MM.1S (cell line): ENCODE results near the gene RNASE1.

Experiments
- DNase-seq: peaks from one replicate; pipeline ENCODE4 v3.0.0-alpha.2; 2015
- H2AFZ ChIP-seq: fragments of 300-600 bp; sonication (generic); 2 replicates; pipeline ENCODE4 v1.6.0; 2016; ENCODE audit warnings: antibody characterized with exemption, low read length
- H3F3A ChIP-seq: fragments of 300-600 bp; sonication (generic); 2 replicates; pipeline ENCODE4 v1.6.1; 2016; ENCODE audit warnings: mild to moderate bottlenecking, antibody characterized with exemption, low read length, moderate library complexity, mixed read lengths; ENCODE audit not compliant: insufficient read depth
- H3K27ac ChIP-seq: fragments of 300-600 bp; sonication (generic); 2 replicates; pipeline ENCODE4 v1.5.1; 2016; ENCODE audit warnings: mild to moderate bottlenecking, low read length
- H3K27me3 ChIP-seq: fragments of 300-600 bp; sonication (generic); replicated peaks from 2 replicates; pipeline ENCODE4 v1.6.0; 2016; ENCODE audit warnings: low read length; ENCODE audit not compliant: insufficient read depth
- H3K36me3 ChIP-seq: fragments of 300-600 bp; sonication (generic); replicated peaks from 2 replicates; pipeline ENCODE4 v1.6.1; 2016; ENCODE audit warnings: mild to moderate bottlenecking, low read length, mixed read lengths; ENCODE audit not compliant: insufficient read depth
- H3K4me1 ChIP-seq: fragments of 300-600 bp; sonication (generic); 2 replicates; pipeline ENCODE4 v1.6.1; 2016; ENCODE audit warnings: low read length, mixed read lengths
- H3K4me2 ChIP-seq: fragments of 300-600 bp; sonication (generic); 2 replicates; pipeline ENCODE4 v1.6.0; 2016; ENCODE audit warnings: low read depth, low read length
- H3K4me3 ChIP-seq: fragments of 300-600 bp; sonication (generic); 2 replicates; pipeline ENCODE4 v1.5.1; 2016; ENCODE audit warnings: low read length, mixed read lengths
- H3K79me2 ChIP-seq: fragments of 300-600 bp; sonication (generic); 2 replicates; pipeline ENCODE4 v1.6.1; 2016; ENCODE audit warnings: mixed run types, low read length, mixed read lengths
- H3K9ac ChIP-seq: fragments of 300-600 bp; sonication (generic); 2 replicates; pipeline ENCODE4 v1.6.1; 2016; ENCODE audit warnings: low read length, mixed read lengths
- H3K9me2 ChIP-seq: fragments of 300-600 bp; sonication (generic); replicated peaks from 2 replicates; pipeline ENCODE4 v1.6.1; 2016; ENCODE audit warnings: mild to moderate bottlenecking, low read length, mixed read lengths; ENCODE audit not compliant: insufficient read depth
- H3K9me3 ChIP-seq: fragments of 300-600 bp; sonication (generic); replicated peaks from 2 replicates; pipeline ENCODE4 v1.6.1; 2016; ENCODE audit warnings: mild to moderate bottlenecking, low read length, mixed read lengths; ENCODE audit not compliant: insufficient read depth
- H4K20me1 ChIP-seq: fragments of 300-600 bp; sonication (generic); 2 replicates; pipeline ENCODE4 v1.6.1; 2016; ENCODE audit warnings: mild to moderate bottlenecking, low read length, moderate library complexity, mixed read lengths; ENCODE audit not compliant: insufficient read depth
- EZH2 ChIP-seq: fragments of 300-600 bp; sonication (generic); optimal IDR thresholded peaks from 2 replicates; pipeline ENCODE3; 2017; ENCODE audit warnings: low read depth, mild to moderate bottlenecking, antibody characterized with exemption, low read length, mixed read lengths
- EZH2phosphoT487 ChIP-seq: fragments of 300-600 bp; sonication (generic); IDR thresholded peaks from 2 replicates; pipeline ENCODE4 v1.6.1; 2018; ENCODE audit warnings: antibody characterized with exemption, low read length
- TF ChIP-seq, protein P1 (sequence below): fragments of 300-600 bp; sonication (generic); IDR thresholded peaks from 2 replicates; pipeline ENCODE4 v1.5.1; 2016; ENCODE audit warnings: antibody characterized with exemption, low read length, mixed read lengths

RNASE1 gene

DNA sequence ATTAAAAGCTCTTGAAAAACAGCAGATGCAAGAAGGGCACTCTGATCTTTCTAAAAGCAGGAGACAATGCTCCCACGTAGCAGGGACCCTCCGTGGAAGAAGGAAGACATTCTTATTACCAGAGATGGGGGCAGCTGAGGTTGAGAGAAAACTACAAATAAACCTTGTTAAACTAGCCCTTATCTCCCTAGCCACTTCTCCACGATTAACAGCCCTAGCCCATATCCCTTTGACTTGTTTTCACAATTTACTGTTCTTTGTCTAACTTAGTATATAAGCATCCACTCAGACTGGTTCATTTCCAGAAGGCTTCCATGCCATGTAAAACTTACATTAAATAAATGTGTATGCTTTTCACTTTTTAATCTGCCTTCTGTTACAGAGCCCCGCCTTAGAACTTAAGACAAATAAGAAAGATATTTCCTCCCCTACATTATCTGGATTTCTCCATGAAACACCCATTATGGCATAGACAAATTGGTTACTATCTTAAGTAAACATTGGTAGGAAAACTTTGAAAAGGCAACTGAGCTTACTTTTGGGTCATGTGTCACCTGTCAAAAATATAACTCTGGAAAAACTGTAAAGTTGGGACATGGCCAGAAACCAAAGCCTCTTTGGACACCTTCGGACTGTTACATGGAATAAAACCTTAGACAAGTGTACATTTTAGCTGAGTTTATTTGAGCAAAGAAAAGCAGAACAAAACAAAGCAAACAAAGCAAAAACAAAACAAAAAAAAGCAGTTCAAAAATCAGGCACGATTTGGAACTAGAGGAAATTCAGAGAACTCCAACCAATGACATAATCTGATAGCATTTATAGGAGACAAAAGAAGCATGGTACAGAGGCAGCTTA, 4.9 kb upstream of the RNASE1 start:
- Histone ChIP-seq H3K9ac (no peak overlapping the region), H2AFZ (no peak overlapping the region), H3K27ac (no peak overlapping the region), H3K9me2 (no peaks in the 10 kb centered on the region), H3K27me3 (no peaks in the 10 kb centered on the region), H3K36me3 (no peaks in the 10 kb centered on the region), H3K4me2 (no peak overlapping the region), H3K4me3 (no peak overlapping the region), H3F3A (no peaks in the 10 kb centered on the region), H4K20me1 (no peaks in the 10 kb centered on the region), H3K79me2 (no peaks in the 10 kb centered on the region), H3K4me1 (no peaks in the 10 kb centered on the region), H3K9me3 (no peaks in the 10 kb centered on the region)
- DNase-seq, result no peak
- TF ChIP-seq, protein P1, sequence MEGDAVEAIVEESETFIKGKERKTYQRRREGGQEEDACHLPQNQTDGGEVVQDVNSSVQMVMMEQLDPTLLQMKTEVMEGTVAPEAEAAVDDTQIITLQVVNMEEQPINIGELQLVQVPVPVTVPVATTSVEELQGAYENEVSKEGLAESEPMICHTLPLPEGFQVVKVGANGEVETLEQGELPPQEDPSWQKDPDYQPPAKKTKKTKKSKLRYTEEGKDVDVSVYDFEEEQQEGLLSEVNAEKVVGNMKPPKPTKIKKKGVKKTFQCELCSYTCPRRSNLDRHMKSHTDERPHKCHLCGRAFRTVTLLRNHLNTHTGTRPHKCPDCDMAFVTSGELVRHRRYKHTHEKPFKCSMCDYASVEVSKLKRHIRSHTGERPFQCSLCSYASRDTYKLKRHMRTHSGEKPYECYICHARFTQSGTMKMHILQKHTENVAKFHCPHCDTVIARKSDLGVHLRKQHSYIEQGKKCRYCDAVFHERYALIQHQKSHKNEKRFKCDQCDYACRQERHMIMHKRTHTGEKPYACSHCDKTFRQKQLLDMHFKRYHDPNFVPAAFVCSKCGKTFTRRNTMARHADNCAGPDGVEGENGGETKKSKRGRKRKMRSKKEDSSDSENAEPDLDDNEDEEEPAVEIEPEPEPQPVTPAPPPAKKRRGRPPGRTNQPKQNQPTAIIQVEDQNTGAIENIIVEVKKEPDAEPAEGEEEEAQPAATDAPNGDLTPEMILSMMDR, result no peak

DNA sequence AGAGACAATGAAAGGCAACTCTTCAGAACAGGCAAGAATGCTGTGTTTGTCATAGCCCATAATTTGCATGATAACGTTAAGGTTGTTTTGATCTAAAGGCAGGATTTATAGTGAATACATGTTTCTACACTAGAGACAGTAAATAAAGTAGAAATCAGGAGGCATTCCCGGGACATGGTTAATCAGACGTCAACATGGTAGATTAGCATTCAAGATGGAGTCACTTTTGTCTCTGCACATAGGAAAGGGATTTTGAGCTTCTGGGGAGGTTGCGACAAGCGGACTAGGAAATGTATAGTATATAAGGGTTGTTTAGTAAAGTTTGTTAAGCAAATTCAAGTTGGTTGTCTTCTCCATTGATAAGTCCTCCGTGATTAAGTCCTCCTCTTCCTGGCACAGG, 2.8 kb upstream of the RNASE1 start:
- H3K4me1 ChIP-seq, result no peaks in the 10 kb centered on the region
- DNase-seq, result no peak
- H3K79me2 ChIP-seq, result no peaks in the 10 kb centered on the region
- H4K20me1 ChIP-seq, result no peaks in the 10 kb centered on the region
- no peaks in the 10 kb centered on the region for H3K27me3 ChIP-seq
- H3K27ac ChIP-seq, result no peak overlapping the region
- H3F3A ChIP-seq, result no peaks in the 10 kb centered on the region
- H3K9me2 ChIP-seq, result no peaks in the 10 kb centered on the region
- H2AFZ ChIP-seq, result no peak overlapping the region
- H3K9me3 ChIP-seq, result no peaks in the 10 kb centered on the region
- no peak for TF ChIP-seq EZH2
- TF ChIP-seq, protein P1, result no peak
- no peak for TF ChIP-seq EZH2phosphoT487
- H3K36me3 ChIP-seq, result no peaks in the 10 kb centered on the region
- H3K9ac ChIP-seq, result no peak overlapping the region
- H3K4me2 ChIP-seq, result no peak overlapping the region
- H3K4me3 ChIP-seq, result no peak overlapping the region

DNA sequence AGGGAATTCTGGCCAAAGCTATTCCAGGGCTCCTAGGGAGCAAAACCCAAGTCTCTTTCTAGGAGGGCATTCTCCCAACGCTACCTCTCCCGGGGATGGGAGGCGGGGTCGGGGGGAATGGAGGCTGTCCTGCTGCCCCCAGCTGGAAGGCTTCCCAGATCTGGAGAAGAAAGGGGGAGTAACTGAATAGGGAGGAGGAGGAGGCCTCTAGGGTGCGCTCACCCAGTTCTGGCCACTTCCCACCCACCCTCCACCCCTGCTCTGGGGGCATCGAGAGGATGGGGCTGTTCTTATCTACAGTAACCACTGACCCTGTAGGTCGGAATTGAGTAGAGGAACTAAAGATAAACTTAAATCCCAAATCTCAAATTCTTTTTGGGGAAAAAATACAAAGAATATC, 579 bp upstream of the RNASE1 start:
- H3K4me2 ChIP-seq, result no peak overlapping the region

More for the DNA sequence above, 579 bp upstream of the RNASE1 start:
- Histone ChIP-seq H2AFZ (no peak overlapping the region), H4K20me1 (no peaks in the 10 kb centered on the region), H3K36me3 (no peaks in the 10 kb centered on the region), H3K9me2 (no peaks in the 10 kb centered on the region), H3K9ac (no peak overlapping the region), H3K4me1 (no peaks in the 10 kb centered on the region), H3K27me3 (no peaks in the 10 kb centered on the region), H3K27ac (no peak overlapping the region), H3F3A (no peaks in the 10 kb centered on the region), H3K4me3 (no peak overlapping the region), H3K9me3 (no peaks in the 10 kb centered on the region), H3K79me2 (no peaks in the 10 kb centered on the region)
- no peak for DNase-seq
- no peak for TF ChIP-seq EZH2
- no peak for TF ChIP-seq EZH2phosphoT487
- TF ChIP-seq, protein P1, result no peak
